Kidney (tissue), 14 donors: ENCODE measurements around the gene SVIL. TPM values are rescaled to one million over a fixed set of nuclear protein-coding genes. Genes with fewer than 3 reads are reported as not detected.

Source experiments
- DNase-seq, 5 donors: peaks; one replicate each; pipeline ENCODE4 v3.0.0-alpha.2; 2013 to 2020
- FAIRE-seq: peaks from 2 replicates; lab custom pipeline; 2012; peaks lifted over from hg19 to GRCh38; lab: Jason Lieb, UNC
- H3K27ac ChIP-seq, 2 donors: one replicate each; pipeline ENCODE4 v1.7.0; 2013; ENCODE audit warnings: low read depth in 2 of 2, low read length in 2 of 2, inconsistent platforms in 1 of 2
- H3K27me3 ChIP-seq: one replicate; pipeline ENCODE4 v1.7.1; 2013; ENCODE audit warnings: low read length, inconsistent platforms; ENCODE audit not compliant: control insufficient read depth, insufficient read depth
- H3K36me3 ChIP-seq, 3 donors: one replicate each; pipeline versions ENCODE4 v1.7.0 to v1.7.1; 2013; ENCODE audit warnings: low read length in 3 of 3, control low read depth in 1 of 3, inconsistent platforms in 1 of 3; ENCODE audit not compliant: insufficient read depth in 3 of 3, control insufficient read depth in 2 of 3
- H3K4me1 ChIP-seq, 3 donors: one replicate each; pipeline versions ENCODE4 v1.7.0 to v1.7.1; 2013; ENCODE audit warnings: low read length in 3 of 3, inconsistent platforms in 1 of 3, low read depth in 1 of 3; ENCODE audit not compliant: control insufficient read depth in 2 of 3, insufficient read depth in 2 of 3
- H3K4me3 ChIP-seq, 3 donors: one replicate each; pipeline versions ENCODE4 v1.7.0 to v1.8.1; 2013; ENCODE audit warnings: low read length in 3 of 3, control low read depth in 1 of 3, inconsistent platforms in 1 of 3
- H3K9ac ChIP-seq, 3 donors: one replicate each; pipeline versions ENCODE4 v1.7.0 to v1.7.1; 2013; ENCODE audit warnings: low read length in 3 of 3, control low read depth in 1 of 3, inconsistent platforms in 1 of 3
- H3K9me3 ChIP-seq, 3 donors: one replicate each; pipeline versions ENCODE4 v1.7.0 to v1.7.1; 2013; ENCODE audit warnings: low read length in 3 of 3, control low read depth in 1 of 3, inconsistent platforms in 1 of 3; ENCODE audit not compliant: control insufficient read depth in 2 of 3, insufficient read depth in 1 of 3
- intact Hi-C: fragments of 100-400 bp; cut with DNase I; formaldehyde crosslinking; loops from one replicate; pipeline ENCODE4 v1.11.1; 2022
- polyA plus RNA-seq: library from polyadenylated mRNA; stranded (reverse); fragments of 350-450 nt; fragmentation: Illumina TruSeq; extraction: RNeasy Lipid Tissue Mini Kit (QIAGEN cat#74804); gene quantifications from one replicate; pipeline ENCODE4 v1.2.3, GENCODE V29; 2014; ENCODE audit warnings: low read depth, low replicate concordance; ENCODE audit not compliant: insufficient read depth
- total RNA-seq: library from RNA; stranded (reverse); fragmentation: NEBNext Ultra II Directional; extraction: Animal tissue kit (Norgen Biotek cat#: 25700); gene quantifications from one replicate; pipeline ENCODE4 v1.2.1, GENCODE V29; 2021
- TF ChIP-seq, protein P1 (sequence below): IDR thresholded peaks from 3 replicates; pipeline ENCODE4 v1.5.1; 2012; ENCODE audit warnings: mild to moderate bottlenecking, moderate library complexity, borderline replicate concordance; ENCODE audit not compliant: insufficient read depth; ENCODE audit errors: extremely low read depth
- donor health status: control.
- donor health status: control.
- donor health status: control.
- donor health status: control.
- donor health status: control.
- donor health status: DM: yes; HTN: yes; CAD: no.
- donor health status: Normal renal cell carcinoma (clear cell type).

Gene SVIL
- total and polyA plus RNA-seq, 2 donors from 2014 or later = 7.4 to 94.4 TPM

DNA sequence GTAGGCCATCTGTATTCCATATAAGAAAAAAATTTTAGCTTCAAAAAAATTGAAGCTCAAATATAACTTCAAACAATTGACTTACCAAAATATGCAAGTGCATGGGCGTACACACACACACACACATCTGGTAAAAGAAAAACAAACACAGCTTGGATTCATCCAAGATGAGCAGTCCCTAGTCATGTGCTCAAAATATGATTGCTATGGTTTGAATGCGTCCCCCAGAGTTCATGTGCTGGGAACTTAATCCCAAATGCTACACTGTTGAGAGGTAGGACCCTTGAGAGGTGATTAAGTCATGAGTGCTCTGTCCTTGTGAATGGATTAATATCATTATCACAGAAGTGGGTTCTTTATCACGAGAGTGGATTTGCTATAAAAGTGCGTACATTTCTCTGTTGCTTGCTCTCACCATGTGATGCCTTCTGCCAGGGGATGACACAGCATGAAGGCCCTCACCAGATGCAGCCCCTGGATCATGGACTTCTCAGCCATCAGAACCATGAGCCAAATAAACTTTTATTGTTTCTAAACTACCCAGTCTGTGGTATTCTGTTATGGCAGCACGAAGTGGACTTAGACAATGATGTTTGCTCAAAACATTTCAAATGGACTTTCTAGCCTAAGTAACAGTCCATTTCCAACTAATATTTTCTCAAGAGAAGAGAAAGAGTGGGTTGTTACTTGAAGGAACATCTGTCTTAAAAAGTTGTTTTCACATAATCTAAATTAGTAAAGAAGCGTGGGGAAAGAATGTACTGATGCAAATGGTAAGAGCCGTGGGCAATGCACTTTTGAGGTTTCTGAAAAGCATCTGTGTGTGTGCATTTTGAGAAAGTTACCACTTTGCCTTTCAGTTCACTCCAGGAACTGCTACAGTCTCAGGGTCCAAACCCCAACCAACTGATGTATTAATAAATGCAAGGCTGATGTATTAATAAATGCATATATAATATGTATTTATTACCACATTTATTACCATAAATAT, 15.1 kb upstream of the SVIL start:
- no peak for FAIRE-seq
- Histone ChIP-seq H3K36me3 (no peaks in the 10 kb centered on the region), H3K9me3 (no peaks in the 10 kb centered on the region), H3K4me3 (no peak overlapping the region), H3K27me3 (no peaks in the 10 kb centered on the region), H3K27ac (no peak overlapping the region), H3K4me1 (peaks cover 0 to 6% (median 3%) of the 10 kb centered on the region in 3 donors), H3K9ac (no peak overlapping the region)
- intact Hi-C loops = no loop called here
- TF ChIP-seq, protein P1, sequence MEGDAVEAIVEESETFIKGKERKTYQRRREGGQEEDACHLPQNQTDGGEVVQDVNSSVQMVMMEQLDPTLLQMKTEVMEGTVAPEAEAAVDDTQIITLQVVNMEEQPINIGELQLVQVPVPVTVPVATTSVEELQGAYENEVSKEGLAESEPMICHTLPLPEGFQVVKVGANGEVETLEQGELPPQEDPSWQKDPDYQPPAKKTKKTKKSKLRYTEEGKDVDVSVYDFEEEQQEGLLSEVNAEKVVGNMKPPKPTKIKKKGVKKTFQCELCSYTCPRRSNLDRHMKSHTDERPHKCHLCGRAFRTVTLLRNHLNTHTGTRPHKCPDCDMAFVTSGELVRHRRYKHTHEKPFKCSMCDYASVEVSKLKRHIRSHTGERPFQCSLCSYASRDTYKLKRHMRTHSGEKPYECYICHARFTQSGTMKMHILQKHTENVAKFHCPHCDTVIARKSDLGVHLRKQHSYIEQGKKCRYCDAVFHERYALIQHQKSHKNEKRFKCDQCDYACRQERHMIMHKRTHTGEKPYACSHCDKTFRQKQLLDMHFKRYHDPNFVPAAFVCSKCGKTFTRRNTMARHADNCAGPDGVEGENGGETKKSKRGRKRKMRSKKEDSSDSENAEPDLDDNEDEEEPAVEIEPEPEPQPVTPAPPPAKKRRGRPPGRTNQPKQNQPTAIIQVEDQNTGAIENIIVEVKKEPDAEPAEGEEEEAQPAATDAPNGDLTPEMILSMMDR = no peak
- DNase-seq = no peak

DNA sequence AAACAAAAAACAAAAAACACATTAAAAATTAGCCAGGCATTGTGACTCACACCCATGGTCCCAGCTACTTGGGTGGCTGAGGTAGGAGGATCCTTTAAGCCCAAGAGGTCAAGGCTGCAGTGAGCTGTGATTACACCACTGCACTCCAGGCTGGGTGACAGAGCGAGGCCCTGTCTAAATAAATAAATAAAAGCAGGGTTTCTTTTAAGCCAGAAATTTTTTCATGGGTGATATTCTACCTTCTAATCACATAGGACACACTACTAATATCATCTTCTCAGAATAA, 14.2 kb upstream of the SVIL start:
- Histone ChIP-seq H3K9me3 (no peaks in the 10 kb centered on the region), H3K36me3 (no peaks in the 10 kb centered on the region), H3K27me3 (no peaks in the 10 kb centered on the region), H3K9ac (no peak overlapping the region), H3K4me3 (no peak overlapping the region), H3K4me1 (peaks cover 0 to 6% (median 3%) of the 10 kb centered on the region in 3 donors), H3K27ac (no peak overlapping the region)
- no peak for DNase-seq
- TF ChIP-seq, protein P1 = no peak
- intact Hi-C loops = no loop called here
- no peak for FAIRE-seq

DNA sequence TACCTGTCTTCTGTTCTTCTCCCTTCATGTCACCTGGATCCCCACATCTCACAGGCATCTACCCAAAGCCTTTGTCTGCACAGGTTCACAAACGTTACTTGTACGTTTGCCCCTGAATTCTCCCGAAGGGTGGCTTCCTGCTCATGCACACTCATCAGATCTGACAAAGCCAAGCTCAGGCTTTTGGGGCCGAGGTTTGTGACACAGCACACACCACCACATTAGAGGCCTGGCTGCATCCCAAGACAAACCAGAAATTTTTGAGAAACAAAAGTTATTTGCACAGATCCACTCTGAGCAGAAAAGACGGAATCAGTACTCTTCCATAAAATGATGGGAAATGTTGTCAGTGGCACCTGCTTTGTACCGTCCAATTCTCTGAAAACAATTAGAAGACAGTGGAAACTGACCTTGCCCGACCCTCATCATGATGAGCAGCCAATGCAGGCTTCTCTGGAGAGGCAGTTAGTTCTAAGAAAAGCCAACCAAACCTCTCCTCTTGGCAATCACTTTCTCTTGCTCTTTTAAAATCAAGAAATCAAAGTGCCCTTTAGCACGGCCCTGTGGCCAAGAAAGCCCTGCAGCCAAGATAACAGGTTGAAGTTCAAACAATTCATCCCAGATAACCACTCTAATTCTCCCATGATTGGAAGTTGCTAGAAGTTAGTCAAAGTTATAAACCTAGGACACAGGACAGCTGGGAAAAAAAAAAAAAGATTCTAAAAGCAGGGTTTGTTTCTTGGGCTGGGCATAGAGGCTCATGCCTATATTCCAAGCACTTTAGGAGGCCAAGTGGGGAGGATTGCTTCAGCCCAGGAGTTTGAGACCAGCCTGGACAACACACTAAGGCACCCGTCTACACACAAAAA, 13.6 kb upstream of the SVIL start:
- intact Hi-C loops = no loop called here
- no peaks in the 10 kb centered on the region for H3K36me3 ChIP-seq
- H3K27me3 ChIP-seq = no peaks in the 10 kb centered on the region
- TF ChIP-seq, protein P1 = no peak
- FAIRE-seq (no peak), DNase-seq (no peak)
- H3K27ac ChIP-seq = no peak overlapping the region
- no peak overlapping the region for H3K4me3 ChIP-seq
- H3K4me1 ChIP-seq = peaks cover 0 to 6% (median 6%) of the 10 kb centered on the region in 3 donors
- no peak overlapping the region for H3K9ac ChIP-seq
- no peaks in the 10 kb centered on the region for H3K9me3 ChIP-seq
